ENCODE data around the gene RRP1B. TPM values are rescaled to one million over a fixed set of nuclear protein-coding genes. Genes with fewer than 3 reads are reported as not detected.

RRP1B gene, protein sequence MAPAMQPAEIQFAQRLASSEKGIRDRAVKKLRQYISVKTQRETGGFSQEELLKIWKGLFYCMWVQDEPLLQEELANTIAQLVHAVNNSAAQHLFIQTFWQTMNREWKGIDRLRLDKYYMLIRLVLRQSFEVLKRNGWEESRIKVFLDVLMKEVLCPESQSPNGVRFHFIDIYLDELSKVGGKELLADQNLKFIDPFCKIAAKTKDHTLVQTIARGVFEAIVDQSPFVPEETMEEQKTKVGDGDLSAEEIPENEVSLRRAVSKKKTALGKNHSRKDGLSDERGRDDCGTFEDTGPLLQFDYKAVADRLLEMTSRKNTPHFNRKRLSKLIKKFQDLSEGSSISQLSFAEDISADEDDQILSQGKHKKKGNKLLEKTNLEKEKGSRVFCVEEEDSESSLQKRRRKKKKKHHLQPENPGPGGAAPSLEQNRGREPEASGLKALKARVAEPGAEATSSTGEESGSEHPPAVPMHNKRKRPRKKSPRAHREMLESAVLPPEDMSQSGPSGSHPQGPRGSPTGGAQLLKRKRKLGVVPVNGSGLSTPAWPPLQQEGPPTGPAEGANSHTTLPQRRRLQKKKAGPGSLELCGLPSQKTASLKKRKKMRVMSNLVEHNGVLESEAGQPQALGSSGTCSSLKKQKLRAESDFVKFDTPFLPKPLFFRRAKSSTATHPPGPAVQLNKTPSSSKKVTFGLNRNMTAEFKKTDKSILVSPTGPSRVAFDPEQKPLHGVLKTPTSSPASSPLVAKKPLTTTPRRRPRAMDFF
- total RNA-seq (2021; ENCODE audit: unreplicated experiment) (55.9 TPM), Bru-seq, nascent RNA (percentile 83 among the genes with signal in this experiment), BruChase-seq, experiment 1, labeled RNA remaining after a 6-hour chase (percentile 96 among the genes with signal in this experiment), BruChase-seq, experiment 2, labeled RNA remaining after a 2-hour chase (percentile 91 among the genes with signal in this experiment)
- 17.9 and 21.4 TPM in 2 replicates for polyA plus RNA-seq (2012)
- long read RNA-seq, partial matches to known transcripts, result 78 of 80 reads
- long read RNA-seq, other reads (novel, unspliced or antisense), result 2 of 80 reads

DNA sequence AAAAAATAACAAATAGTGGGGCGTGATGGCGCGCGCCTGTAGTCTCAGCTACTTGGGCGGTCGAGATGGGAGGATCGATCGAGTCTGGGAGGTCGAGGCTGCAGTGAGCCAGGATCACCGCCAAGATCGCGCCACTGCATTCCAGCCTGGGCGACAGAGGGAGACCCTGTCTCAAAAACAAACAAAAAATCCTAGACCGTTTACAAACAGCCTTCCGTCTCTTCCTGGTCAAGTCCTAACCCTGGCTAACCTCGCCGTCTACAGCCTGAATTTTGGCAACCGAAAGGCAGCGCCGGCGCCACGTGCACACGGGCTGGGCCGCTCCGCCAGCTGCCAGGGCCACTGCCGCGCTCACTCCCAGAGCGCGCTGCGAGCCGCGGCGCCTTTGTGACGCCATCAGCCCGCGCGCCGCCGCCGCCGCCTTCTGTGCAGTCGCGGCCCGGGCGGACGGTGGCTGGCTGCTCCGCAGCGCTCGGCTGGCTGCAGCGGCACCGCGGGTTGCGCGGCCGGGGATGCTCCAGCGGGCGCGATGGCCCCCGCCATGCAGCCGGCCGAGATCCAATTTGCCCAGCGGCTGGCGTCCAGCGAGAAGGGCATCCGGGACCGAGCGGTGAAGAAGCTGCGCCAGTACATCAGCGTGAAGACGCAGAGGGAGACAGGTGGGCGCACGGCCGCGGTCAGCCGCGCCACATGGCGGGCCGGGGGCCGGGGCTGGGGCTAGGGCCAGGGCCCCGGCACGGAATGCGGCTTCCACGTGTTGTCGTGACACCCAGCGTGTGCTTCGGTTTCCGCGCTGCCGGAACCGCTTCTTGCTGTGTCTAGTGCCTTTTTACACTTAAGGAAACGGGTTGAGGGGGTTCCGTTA is at the start of gene RRP1B, which contains the start of gene HSF2BP:
RRP1B (plus strand) TSS at position 425 of the 865 bp plus-strand sequence; CDS start at position 530, 105 bp downstream.
HSF2BP (minus strand) TSS at position 353 of the 865 bp plus-strand sequence. CDS start 1,392 bp downstream, outside the sequence.
- Histone ChIP-seq H3K27ac (ENCODE audit: low read depth, low read length) (peak within 1 kb of the TSS; percentile 83), H3K9me2 (ENCODE audit: insufficient read depth) (no peaks in the 10 kb centered on the region), H3K4me2 (ENCODE audit: low read length) (peak within 1 kb of the TSS; percentile 93), H3K79me2 (ENCODE audit: insufficient read depth, low read length) (peaks cover 50% of the 10 kb centered on the region), H2AFZ (ENCODE audit: low read depth, low read length, poor library complexity, severe bottlenecking) (no peak within 1 kb of the TSS), H3K9me3 (ENCODE audit: control insufficient read depth in 1 of 2, insufficient read depth in 1 of 2, low read depth in 1 of 2, low read length in 2 of 2) (no peaks in the 10 kb centered on the region), H3K27me3 (ENCODE audit: insufficient read depth, low read length) (no peaks in the 10 kb centered on the region), H3K4me1 (ENCODE audit: control insufficient read depth in 1 of 2, insufficient read depth in 2 of 2, low read length in 2 of 2) (peaks cover 10 to 25% of the 10 kb centered on the region in 2 experiments), H3K9ac (ENCODE audit: low read length) (peak within 1 kb of the TSS; percentile 94), H3K4me3 (replicated peaks in 1 of 2; ENCODE audit: low read depth in 1 of 2, low read length in 2 of 2) (peak within 1 kb of the TSS; percentile 79 to 95), H3K36me3 (ENCODE audit: control insufficient read depth in 1 of 2, insufficient read depth in 2 of 2, low read length in 2 of 2) (peaks cover 15 to 27% of the 10 kb centered on the region in 2 experiments; a peak in 3 of 4 replicates), H4K20me1 (ENCODE audit: insufficient read depth) (no peaks in the 10 kb centered on the region)
- DNase-seq (ENCODE audit: low read depth, low spot score) (peak; percentile 41), ATAC-seq (peak; percentile 96)
- TSS peak; percentile 93 for BruUV-seq (replicated peaks)
- ChIA-PET POLR2A (no interaction called here), CTCF (no interaction called here), RAD21 (ENCODE audit: low non-redundant PET in 1 of 2, low total read pairs in 2 of 2, uncharacterized antibody in 2 of 2, unreplicated experiment in 2 of 2) (no interaction called here)
- intact Hi-C loops (cut with micrococcal nuclease), result no loop called here
- no peak for TF ChIP-seq SP1 (IDR thresholded peaks at IDR 0.05; ENCODE audit: low read depth)
- TF ChIP-seq MAX (IDR thresholded peaks at IDR 0.05), result peak; percentile 99
- peak; percentile 73 for TF ChIP-seq CBX3 (IDR thresholded peaks at IDR 0.05; ENCODE audit: low read depth)
- TF ChIP-seq TCF7L2 (IDR thresholded peaks at IDR 0.05; ENCODE audit: borderline replicate concordance, extremely low read depth, insufficient read depth, insufficient read length), result peak; percentile 98
- TF ChIP-seq EZH2phosphoT487 (IDR thresholded peaks at IDR 0.05; ENCODE audit: borderline replicate concordance), result no peak
- TF ChIP-seq ATF3 (IDR thresholded peaks at IDR 0.05), result no peak
- no peak for TF ChIP-seq RAD21 (IDR thresholded peaks at IDR 0.05; ENCODE audit: low read depth)
- TF ChIP-seq CEBPB (IDR thresholded peaks at IDR 0.05; ENCODE audit: low read depth), result no peak
- TF ChIP-seq POLR2AphosphoS5 (IDR thresholded peaks at IDR 0.05; ENCODE audit: low read depth, low read length), result peak; percentile 84
- TF ChIP-seq ZFX (IDR thresholded peaks at IDR 0.05), result peak; percentile 92
- TF ChIP-seq SIN3A (IDR thresholded peaks at IDR 0.05; ENCODE audit: low read depth), result peak; percentile 81; the same call in 1 of the 2 replicates
- TF ChIP-seq EZH2 (IDR thresholded peaks at IDR 0.05), result no peak
- TF ChIP-seq, protein P1, sequence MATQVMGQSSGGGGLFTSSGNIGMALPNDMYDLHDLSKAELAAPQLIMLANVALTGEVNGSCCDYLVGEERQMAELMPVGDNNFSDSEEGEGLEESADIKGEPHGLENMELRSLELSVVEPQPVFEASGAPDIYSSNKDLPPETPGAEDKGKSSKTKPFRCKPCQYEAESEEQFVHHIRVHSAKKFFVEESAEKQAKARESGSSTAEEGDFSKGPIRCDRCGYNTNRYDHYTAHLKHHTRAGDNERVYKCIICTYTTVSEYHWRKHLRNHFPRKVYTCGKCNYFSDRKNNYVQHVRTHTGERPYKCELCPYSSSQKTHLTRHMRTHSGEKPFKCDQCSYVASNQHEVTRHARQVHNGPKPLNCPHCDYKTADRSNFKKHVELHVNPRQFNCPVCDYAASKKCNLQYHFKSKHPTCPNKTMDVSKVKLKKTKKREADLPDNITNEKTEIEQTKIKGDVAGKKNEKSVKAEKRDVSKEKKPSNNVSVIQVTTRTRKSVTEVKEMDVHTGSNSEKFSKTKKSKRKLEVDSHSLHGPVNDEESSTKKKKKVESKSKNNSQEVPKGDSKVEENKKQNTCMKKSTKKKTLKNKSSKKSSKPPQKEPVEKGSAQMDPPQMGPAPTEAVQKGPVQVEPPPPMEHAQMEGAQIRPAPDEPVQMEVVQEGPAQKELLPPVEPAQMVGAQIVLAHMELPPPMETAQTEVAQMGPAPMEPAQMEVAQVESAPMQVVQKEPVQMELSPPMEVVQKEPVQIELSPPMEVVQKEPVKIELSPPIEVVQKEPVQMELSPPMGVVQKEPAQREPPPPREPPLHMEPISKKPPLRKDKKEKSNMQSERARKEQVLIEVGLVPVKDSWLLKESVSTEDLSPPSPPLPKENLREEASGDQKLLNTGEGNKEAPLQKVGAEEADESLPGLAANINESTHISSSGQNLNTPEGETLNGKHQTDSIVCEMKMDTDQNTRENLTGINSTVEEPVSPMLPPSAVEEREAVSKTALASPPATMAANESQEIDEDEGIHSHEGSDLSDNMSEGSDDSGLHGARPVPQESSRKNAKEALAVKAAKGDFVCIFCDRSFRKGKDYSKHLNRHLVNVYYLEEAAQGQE (IDR thresholded peaks at IDR 0.05; ENCODE audit: low read depth), result no peak
- peak; percentile 84 for TF ChIP-seq SRF (IDR thresholded peaks at IDR 0.05; ENCODE audit: low read depth)
- TF ChIP-seq ZBTB33 (IDR thresholded peaks at IDR 0.05; ENCODE audit: extremely low read depth, insufficient replicate concordance, low read length), result no peak
- TF ChIP-seq EGR1 (IDR thresholded peaks at IDR 0.05; ENCODE audit: low read depth), result no peak
- no peak for TF ChIP-seq ZNF274 (IDR thresholded peaks at IDR 0.05; ENCODE audit: low read depth, low read length)
